Body of pancreas (tissue), 4 donors: ENCODE results near the gene TMEM150C. TPM values are rescaled to one million over a fixed set of nuclear protein-coding genes. Genes with fewer than 3 reads are reported as not detected.

Source experiments
- ATAC-seq: fragments of 150-250 bp; one replicate; pipeline ENCODE4 v1.9.1; 2016
- DNase-seq, 4 donors: peaks; one replicate each; pipeline ENCODE4 v3.0.0-alpha.2; 2019
- H3K27ac ChIP-seq, 4 donors: fragments of 200-600 bp; sonication (generic); 1 replicate in 3 of 4; 2 replicates in 1 of 4; pipeline versions ENCODE4 v1.5.1 to v1.6.1; 2016 to 2019; ENCODE audit warnings: mild to moderate bottlenecking in 1 of 4, mixed read lengths in 1 of 4, moderate library complexity in 1 of 4
- H3K27me3 ChIP-seq, 2 donors: fragments of 200-600 bp; sonication (generic); one replicate each; pipeline ENCODE4 v1.6.0; 2016; ENCODE audit warnings: mild to moderate bottlenecking in 1 of 2
- H3K36me3 ChIP-seq, 2 donors: fragments of 200-600 bp; sonication (generic); replicated peaks in 1 of 2; 2 replicates each; pipeline ENCODE4 v1.5.1; 2016; ENCODE audit warnings: low read depth in 2 of 2; ENCODE audit not compliant: insufficient read depth in 1 of 2
- H3K4me1 ChIP-seq: fragments of 200-600 bp; sonication (generic); one replicate; pipeline ENCODE4 v1.6.0; 2016
- H3K4me3 ChIP-seq, 2 donors: fragments of 200-600 bp; sonication (generic); 1 replicate in 1 of 2; 2 replicates in 1 of 2; pipeline ENCODE4 v1.5.1; 2016 to 2019
- H3K9me3 ChIP-seq, 3 donors: fragments of 200-600 bp; sonication (generic); 1 replicate in 2 of 3; 2 replicates in 1 of 3; pipeline ENCODE4 v1.5.1; 2016
- CTCF ChIP-seq, 7 experiments: fragments of 450-650 bp in 4 of 7; fragments of 200-600 bp in 3 of 7; sonication (generic) in 3 of 7; IDR thresholded peaks; one replicate each; pipeline ENCODE4 v1.5.1; 2016 to 2019; ENCODE audit warnings: antibody characterized with exemption in 7 of 7
- POLR2A ChIP-seq, 3 donors: fragments of 450-650 bp; IDR thresholded peaks; one replicate each; pipeline ENCODE4 v1.6.1; 2016; ENCODE audit warnings: antibody characterized with exemption in 3 of 3, mild to moderate bottlenecking in 2 of 3
- WGBS, 2 donors: methylation state at CpG; one replicate each; pipeline ENCODE4 v1.1.5; 2017; 5-methylcytosine and 5-hydroxymethylcytosine counted together
- intact Hi-C: fragments of 100-400 bp; cut with DNase I; formaldehyde crosslinking; loops from one replicate; pipeline ENCODE4 v1.15.1; 2023
- total RNA-seq, 2 donors: library from RNA; depleted of rRNA; stranded (reverse); fragments of >200 nt; gene quantifications; one replicate each; pipeline ENCODE4 v1.1.0, GENCODE V29; 2016

Gene TMEM150C
- total RNA-seq, 2 donors from 2014 or later: 5.2 to 5.6 TPM

- intact Hi-C loops: no loop called here
- Histone ChIP-seq H3K4me1 (no peaks in the 10 kb centered on the region), H3K4me3 (no peak overlapping the region), H3K36me3 (no peaks in the 10 kb centered on the region), H3K9me3 (no peaks in the 10 kb centered on the region), H3K27ac (no peak overlapping the region), H3K27me3 (no peaks in the 10 kb centered on the region)
- ATAC-seq (no peak), DNase-seq (no peak)
- WGBS, 2 donors: 92 to 96% methylated on average over 1 of the region's 1 CpG
- no peak for TF ChIP-seq POLR2A (IDR thresholded peaks at IDR 0.05)
- no peak for TF ChIP-seq CTCF (IDR thresholded peaks at IDR 0.05)
Measured at GRCh38 chr4:82543131-82543530, 18.7 kb downstream of the TMEM150C start.

- WGBS, 2 donors: 85 to 91% methylated on average over 3 of the region's 3 CpGs
- Histone ChIP-seq H3K9me3 (no peaks in the 10 kb centered on the region), H3K4me3 (no peak overlapping the region), H3K4me1 (no peaks in the 10 kb centered on the region), H3K27me3 (no peaks in the 10 kb centered on the region), H3K36me3 (no peaks in the 10 kb centered on the region), H3K27ac (no peak overlapping the region)
- no peak for TF ChIP-seq CTCF (IDR thresholded peaks at IDR 0.05)
- no peak for TF ChIP-seq POLR2A (IDR thresholded peaks at IDR 0.05)
- DNase-seq (no peak), ATAC-seq (no peak)
- intact Hi-C loops: no loop called here
Measured at GRCh38 chr4:82542642-82543041, 19.1 kb downstream of the TMEM150C start.

- intact Hi-C loops: no loop called here
- ATAC-seq: no peak
- TF ChIP-seq CTCF (IDR thresholded peaks at IDR 0.05) (no peak), POLR2A (IDR thresholded peaks at IDR 0.05) (no peak)
- no peak for DNase-seq
- H3K9me3 ChIP-seq: no peaks in the 10 kb centered on the region
- no peaks in the 10 kb centered on the region for H3K36me3 ChIP-seq
- H3K4me1 ChIP-seq: no peaks in the 10 kb centered on the region
- H3K27ac ChIP-seq: no peak overlapping the region
- H3K27me3 ChIP-seq: no peaks in the 10 kb centered on the region
- no peak overlapping the region for H3K4me3 ChIP-seq
- WGBS, 2 donors: 81 to 95% methylated on average over 3 of the region's 3 CpGs
Measured at GRCh38 chr4:82529322-82529721, 32.5 kb downstream of the TMEM150C start.

GRCh38 chr4:82528868-82529267 lies 32.9 kb downstream of the TMEM150C start:
- WGBS, 2 donors: 69 to 72% methylated on average over 4 of the region's 4 CpGs
- Histone ChIP-seq H3K4me3 (no peak overlapping the region), H3K27me3 (no peaks in the 10 kb centered on the region), H3K9me3 (no peaks in the 10 kb centered on the region), H3K36me3 (no peaks in the 10 kb centered on the region), H3K27ac (no peak overlapping the region), H3K4me1 (no peaks in the 10 kb centered on the region)
- no peak for ATAC-seq
- intact Hi-C loops: no loop called here
- TF ChIP-seq CTCF (IDR thresholded peaks at IDR 0.05) (peak in 1 of 7 experiments; percentile 7), POLR2A (IDR thresholded peaks at IDR 0.05) (no peak)
- DNase-seq: peak in 1 of 4 donors; percentile 10

GRCh38 chr4:82528074-82528473 lies 33.7 kb downstream of the TMEM150C start:
- no peak for TF ChIP-seq CTCF (IDR thresholded peaks at IDR 0.05)
- TF ChIP-seq POLR2A (IDR thresholded peaks at IDR 0.05): no peak
- intact Hi-C loops: no loop called here
- Histone ChIP-seq H3K4me1 (no peaks in the 10 kb centered on the region), H3K27me3 (no peaks in the 10 kb centered on the region), H3K4me3 (no peak overlapping the region), H3K27ac (no peak overlapping the region), H3K36me3 (no peaks in the 10 kb centered on the region), H3K9me3 (no peaks in the 10 kb centered on the region)
- WGBS, 2 donors: 84 to 88% methylated on average over 2 of the region's 2 CpGs
- ATAC-seq: no peak
- no peak for DNase-seq
